Thyroid gland (tissue), 4 donors: ENCODE data around the gene CNTNAP5.

ENCODE experiments used
- POLR2A ChIP-seq, 2 donors: fragments of 450-650 bp; IDR thresholded peaks; one replicate each; pipeline ENCODE4 v1.6.1; 2017; ENCODE audit warnings: antibody characterized with exemption in 2 of 2, mild to moderate bottlenecking in 2 of 2, moderate library complexity in 1 of 2
- TF ChIP-seq, protein P1 (sequence below), 6 experiments: fragments of 200-600 bp in 3 of 6; fragments of 450-650 bp in 3 of 6; sonication (generic) in 3 of 6; IDR thresholded peaks; one replicate each; pipeline ENCODE4 v1.5.1; 2016 to 2019; ENCODE audit warnings: antibody characterized with exemption in 6 of 6, mild to moderate bottlenecking in 2 of 6, inconsistent platforms in 1 of 6, moderate library complexity in 1 of 6

DNA sequence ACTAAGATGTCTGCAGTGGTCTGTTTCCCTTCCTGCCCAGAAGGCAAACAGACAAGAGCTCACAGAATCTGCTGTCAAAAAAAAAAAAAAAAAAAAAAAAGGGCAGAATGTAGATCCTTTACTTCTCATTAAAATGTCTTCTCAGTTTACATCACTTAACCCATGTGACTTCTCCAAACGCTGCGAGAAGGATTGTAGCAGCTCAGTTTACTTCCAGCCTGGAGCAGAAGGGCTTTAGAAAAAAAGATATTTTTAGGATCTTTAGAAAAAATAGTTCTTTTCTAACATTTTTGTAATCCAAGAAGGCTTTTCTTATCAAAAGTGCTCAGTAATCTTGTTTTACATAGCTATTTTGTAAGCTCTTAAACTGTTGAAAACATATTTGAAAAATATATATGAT lies 425.4 kb downstream of the CNTNAP5 start:
- TF ChIP-seq POLR2A (IDR thresholded peaks at IDR 0.05) = no peak
- TF ChIP-seq, protein P1, sequence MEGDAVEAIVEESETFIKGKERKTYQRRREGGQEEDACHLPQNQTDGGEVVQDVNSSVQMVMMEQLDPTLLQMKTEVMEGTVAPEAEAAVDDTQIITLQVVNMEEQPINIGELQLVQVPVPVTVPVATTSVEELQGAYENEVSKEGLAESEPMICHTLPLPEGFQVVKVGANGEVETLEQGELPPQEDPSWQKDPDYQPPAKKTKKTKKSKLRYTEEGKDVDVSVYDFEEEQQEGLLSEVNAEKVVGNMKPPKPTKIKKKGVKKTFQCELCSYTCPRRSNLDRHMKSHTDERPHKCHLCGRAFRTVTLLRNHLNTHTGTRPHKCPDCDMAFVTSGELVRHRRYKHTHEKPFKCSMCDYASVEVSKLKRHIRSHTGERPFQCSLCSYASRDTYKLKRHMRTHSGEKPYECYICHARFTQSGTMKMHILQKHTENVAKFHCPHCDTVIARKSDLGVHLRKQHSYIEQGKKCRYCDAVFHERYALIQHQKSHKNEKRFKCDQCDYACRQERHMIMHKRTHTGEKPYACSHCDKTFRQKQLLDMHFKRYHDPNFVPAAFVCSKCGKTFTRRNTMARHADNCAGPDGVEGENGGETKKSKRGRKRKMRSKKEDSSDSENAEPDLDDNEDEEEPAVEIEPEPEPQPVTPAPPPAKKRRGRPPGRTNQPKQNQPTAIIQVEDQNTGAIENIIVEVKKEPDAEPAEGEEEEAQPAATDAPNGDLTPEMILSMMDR (IDR thresholded peaks at IDR 0.05) = no peak
